Measurements from ENCODE around the gene RGS8. TPM values are rescaled to one million over a fixed set of nuclear protein-coding genes. Genes with fewer than 3 reads are reported as not detected.

Gene RGS8
- polyA plus RNA-seq, 1 of the 3 experiments (the other 2 are of a cell fraction), result not detected

- TF ChIP-seq REST (IDR thresholded peaks at IDR 0.05; ENCODE audit: low read depth, low read length) (no peak), FOXM1 (IDR thresholded peaks at IDR 0.05; ENCODE audit: low read depth) (no peak), MEF2A (IDR thresholded peaks at IDR 0.05; ENCODE audit: borderline replicate concordance, low read depth) (no peak), FOSL2 (IDR thresholded peaks at IDR 0.05; ENCODE audit: borderline replicate concordance, low read depth) (no peak)
Observed at GRCh38 chr1:182641561-182641960, 42.8 kb downstream of the RGS8 start (continued).

- no peak for DNase-seq
- 67% methylated on average over 1 of the region's 1 CpG for WGBS (ENCODE audit: low lambda C conversion rate)
Observed at GRCh38 chr1:182639330-182639729, 45.1 kb downstream of the RGS8 start.

More at GRCh38 chr1:182639330-182639729, 45.1 kb downstream of the RGS8 start:
- Histone ChIP-seq H2AFZ (ENCODE audit: low read depth) (no peak overlapping the region), H3K79me2 (ENCODE audit: insufficient read depth) (no peaks in the 10 kb centered on the region), H4K20me1 (ENCODE audit: insufficient read depth) (no peaks in the 10 kb centered on the region), H3K27ac (ENCODE audit: low read depth in 2 of 2, low read length in 1 of 2) (no peak overlapping the region), H3K36me3 (replicated peaks in 1 of 2; ENCODE audit: control insufficient read depth in 1 of 2, insufficient read depth in 2 of 2, low read length in 1 of 2) (no peaks in the 10 kb centered on the region), H3K9me3 (no peaks in the 10 kb centered on the region), H3K9me2 (no peaks in the 10 kb centered on the region), H3K4me2 (no peak overlapping the region), H3F3A (replicated peaks; ENCODE audit: insufficient read depth) (no peaks in the 10 kb centered on the region), H3K27me3 (ENCODE audit: insufficient read depth) (no peaks in the 10 kb centered on the region; the same call in 1 of the 2 replicates), H3K4me1 (ENCODE audit: control insufficient read depth in 1 of 2, insufficient read depth in 2 of 2, low read depth in 1 of 2, low read length in 1 of 2) (peaks cover 0 to 11% of the 10 kb centered on the region in 2 experiments; a peak in 1 of 4 replicates), H3K9ac (no peak overlapping the region), H3K4me3 (ENCODE audit: low read depth in 2 of 2, low read length in 1 of 2) (no peak overlapping the region)
- CTCF ChIA-PET, result interaction anchor here (0.9 to 1.3 kb wide), 2 partner anchors 9 to 14 kb away, joined by 3 read pairs; no protein-coding TSS in a partner anchor
- no peak for TF ChIP-seq FOXJ3 (CRISPR knock-in tag; IDR thresholded peaks at IDR 0.05)
- no peak for TF ChIP-seq CTCF (IDR thresholded peaks at IDR 0.05)
- no peak for TF ChIP-seq TCF12 (IDR thresholded peaks at IDR 0.05)
- TF ChIP-seq EP300 (IDR thresholded peaks at IDR 0.05; ENCODE audit: borderline replicate concordance in 1 of 2, low read depth in 1 of 2, low read length in 1 of 2), result no peak
- TF ChIP-seq MEF2A (IDR thresholded peaks at IDR 0.05; ENCODE audit: borderline replicate concordance, low read depth), result no peak
- no peak for TF ChIP-seq FOXM1 (IDR thresholded peaks at IDR 0.05; ENCODE audit: low read depth)
- no peak for TF ChIP-seq SIN3A (IDR thresholded peaks at IDR 0.05; ENCODE audit: borderline replicate concordance, low read depth, low read length)
- POLR2A ChIA-PET, result no interaction called here

Data from SK-N-SH (cell line).